GM18868 (cell line): ENCODE results near the gene GPR78.
"Not testable (repeated sequence)": the region's sequence is repeated elsewhere in the genome, so short reads cannot be mapped to it uniquely, and the experiment has no call there.

Experiments used
- ATAC-seq: cut with Tn5 transposase; IDR thresholded peaks from one replicate; pipeline ENCODE4 v1.9.1; 2021; ENCODE audit warnings: mild to moderate bottlenecking, moderate library complexity; ENCODE audit not compliant: unreplicated experiment

The GPR78 gene

GRCh38 chr4:8614365-8615193 is 34.4 kb downstream of the GPR78 start:
- no peak for ATAC-seq

- no peak for ATAC-seq
These were observed 35.2 kb downstream of the GPR78 start for GRCh38 chr4:8615366-8615765.

GRCh38 chr4:8615921-8616787 is 36.0 kb downstream of the GPR78 start:
- ATAC-seq = no peak

GRCh38 chr4:8616831-8617230 is 36.6 kb downstream of the GPR78 start:
- ATAC-seq = no peak

GRCh38 chr4:8617486-8618040 is 37.4 kb downstream of the GPR78 start:
- ATAC-seq = no peak

GRCh38 chr4:8618421-8618820 is 38.2 kb downstream of the GPR78 start:
- ATAC-seq = no peak

- ATAC-seq = no peak
These were observed 38.9 kb downstream of the GPR78 start for GRCh38 chr4:8618961-8619720.

GRCh38 chr4:8621135-8621534 is 40.9 kb downstream of the GPR78 start:
- not testable (repeated sequence) for ATAC-seq

- not testable (repeated sequence) for ATAC-seq
These were observed 44.5 kb downstream of the GPR78 start for GRCh38 chr4:8624601-8625272.

- not testable (repeated sequence) for ATAC-seq
These were observed 50.2 kb downstream of the GPR78 start for GRCh38 chr4:8630240-8630905.

GRCh38 chr4:8631896-8632295 is 51.7 kb downstream of the GPR78 start:
- ATAC-seq = not testable (repeated sequence)

GRCh38 chr4:8634773-8635172 is 54.6 kb downstream of the GPR78 start:
- not testable (repeated sequence) for ATAC-seq

- not testable (repeated sequence) for ATAC-seq
These were observed 55.8 kb downstream of the GPR78 start for GRCh38 chr4:8635897-8636554.
